Activated T-helper 1 cell treated with anti-CD3 and anti-CD28 coated beads, Interleukin-2, amount 50 U/mL, for 16 hours (primary cell): ENCODE results near the gene C1orf50.
"Not testable (repeated sequence)": the region's sequence is repeated elsewhere in the genome, so short reads cannot be mapped to it uniquely, and the experiment has no call there.

Experiments
- DNase-seq, 2 donors: peaks; one replicate each; pipeline ENCODE4 v3.0.0-alpha.2; 2020; ENCODE audit warnings: low read depth in 1 of 2, low spot score in 1 of 2

C1orf50 gene

GRCh38 chr1:42766741-42767509, at the start of gene C1orf50, which contains the start of gene P3H1:
C1orf50 (plus strand) TSS chr1:42767249; CDS start chr1:42767312, 63 bp downstream.
P3H1 (minus strand) TSS chr1:42767028; CDS start chr1:42766971, 57 bp downstream.
- peak; percentile 99 to 100 for DNase-seq

- no peak for DNase-seq
These were observed 46.2 kb upstream of the C1orf50 start for GRCh38 chr1:42720868-42721267.

- DNase-seq, result no peak
These were observed 45.1 kb upstream of the C1orf50 start for GRCh38 chr1:42721926-42722325.

DNA sequence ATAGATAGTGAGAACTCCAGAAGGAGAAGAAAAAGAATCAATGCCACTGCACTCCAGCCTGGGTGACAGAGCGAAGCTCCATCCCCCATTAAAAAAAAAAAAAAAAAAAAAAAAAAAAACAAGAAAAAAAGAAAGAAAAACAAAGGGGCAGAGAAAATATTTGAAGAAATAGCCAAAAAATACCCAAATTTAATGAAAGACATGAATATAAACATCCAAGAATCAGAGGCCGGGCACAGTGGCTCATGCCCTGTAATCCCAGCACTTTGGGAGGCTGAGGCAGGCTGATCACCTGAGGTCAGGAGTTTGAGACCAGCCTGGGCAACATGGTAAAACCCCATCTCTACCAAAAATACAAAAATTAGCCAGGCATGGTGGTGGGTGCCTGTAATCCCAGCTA, 44.6 kb upstream of the C1orf50 start:
- DNase-seq, result not testable (repeated sequence)

- DNase-seq, result no peak
These were observed 43.5 kb upstream of the C1orf50 start for GRCh38 chr1:42723511-42723910.

DNA sequence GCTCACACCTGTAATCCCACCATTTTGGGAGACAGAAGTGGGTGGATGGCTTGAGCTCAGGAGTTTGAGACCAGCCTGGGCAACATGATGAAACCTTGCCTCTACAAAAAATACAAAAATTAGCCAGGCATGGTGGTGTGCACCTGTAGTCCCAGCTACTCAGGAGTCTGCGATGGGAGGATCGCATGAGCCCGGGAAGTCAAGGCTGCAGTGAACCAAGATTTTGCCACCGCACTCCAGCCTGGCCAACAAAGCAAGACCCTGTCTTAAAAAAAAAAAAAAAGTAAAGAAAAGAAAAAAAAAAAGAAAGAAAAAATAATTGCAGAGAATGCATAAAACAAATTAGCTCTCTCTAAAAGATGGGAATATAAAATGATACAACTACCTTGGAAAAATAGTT, 41.2 kb upstream of the C1orf50 start:
- DNase-seq, result not testable (repeated sequence)

DNA sequence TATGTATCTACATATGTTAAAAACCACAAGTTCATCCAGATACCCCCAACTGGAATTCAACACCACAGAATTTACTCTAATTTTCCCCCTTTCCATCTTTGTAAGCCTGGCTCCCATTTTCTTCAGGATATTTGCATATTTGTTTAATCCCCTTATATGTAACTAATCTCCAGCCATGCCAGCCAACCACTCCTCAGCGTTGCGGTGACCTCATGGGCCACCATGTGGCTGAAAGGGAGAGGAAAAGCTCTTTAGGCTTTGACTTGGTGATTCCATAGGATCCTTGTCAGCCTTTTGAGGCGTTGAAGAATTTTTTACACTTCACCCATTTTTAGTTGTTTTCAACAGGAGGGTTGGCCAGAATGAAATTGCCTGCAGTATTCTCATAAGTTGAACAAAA, 37.0 kb upstream of the C1orf50 start:
- DNase-seq, result no peak

GRCh38 chr1:42730988-42731387, 36.1 kb upstream of the C1orf50 start:
- DNase-seq, result no peak

- no peak for DNase-seq
These were observed 35.5 kb upstream of the C1orf50 start for GRCh38 chr1:42731585-42731984.

DNA sequence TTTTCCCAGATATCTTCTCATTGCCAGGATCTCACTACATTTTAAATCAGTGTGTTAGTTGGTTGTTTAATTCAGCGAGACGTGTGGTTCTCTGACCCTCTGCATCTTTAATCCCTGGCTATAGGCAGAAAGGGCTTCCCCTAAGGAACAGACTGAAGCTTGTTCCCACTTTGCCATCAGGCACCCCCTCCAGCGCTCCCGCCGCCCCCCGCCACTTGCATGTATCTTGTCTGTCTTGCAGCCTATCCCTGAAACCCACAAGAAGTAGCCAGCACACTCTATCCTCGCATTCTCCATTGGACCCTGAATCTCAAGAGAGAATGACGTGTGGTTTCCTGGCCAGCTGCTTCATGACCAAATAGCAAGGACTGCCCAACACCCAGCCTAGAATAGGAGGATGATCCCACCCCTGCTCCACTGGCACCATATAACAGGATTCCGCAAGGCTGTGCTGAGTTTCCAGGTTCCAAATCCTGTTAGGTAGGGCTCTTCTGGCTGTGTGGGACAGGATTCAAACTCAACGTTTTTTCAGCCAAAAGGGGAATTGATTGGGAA, 34.8 kb upstream of the C1orf50 start:
- DNase-seq, result no peak

DNA sequence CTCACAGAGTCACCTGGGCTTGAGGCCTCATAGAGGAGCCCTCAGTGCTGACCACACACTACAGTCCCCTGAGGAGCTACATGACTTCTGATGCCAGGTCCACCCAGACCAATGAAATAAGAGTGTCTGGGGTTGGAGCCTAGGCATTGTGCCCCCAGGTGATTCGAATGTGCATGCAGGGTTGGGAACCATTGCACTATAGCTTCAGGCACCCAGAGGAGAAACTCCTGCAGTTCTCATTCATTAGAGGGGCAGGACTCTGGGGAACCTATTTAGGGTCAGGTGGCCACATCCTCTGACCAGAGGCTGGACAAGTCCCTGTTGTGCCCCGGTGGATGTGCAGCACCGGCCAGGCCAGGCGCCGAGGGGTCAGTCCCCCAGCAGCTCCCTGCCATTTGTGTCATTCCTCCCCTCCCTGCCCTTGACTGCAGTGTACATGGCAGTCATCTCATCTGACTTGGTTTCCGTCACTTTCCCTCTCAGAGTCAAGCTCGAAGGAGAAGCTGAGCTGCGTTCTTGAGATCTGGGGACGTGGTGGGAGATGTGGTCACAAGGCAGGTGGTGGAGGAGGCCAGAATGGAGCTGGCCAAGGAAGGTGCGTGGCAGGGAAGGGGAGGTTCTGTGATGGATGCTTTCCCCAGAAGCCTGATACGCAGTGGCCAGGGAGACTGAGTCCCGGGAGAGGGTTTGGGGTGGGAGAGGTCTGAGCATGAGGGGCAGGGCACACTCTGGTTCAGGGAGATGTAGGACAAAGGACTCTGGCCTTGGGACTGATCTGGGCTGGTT, 33.4 kb upstream of the C1orf50 start:
- DNase-seq, result no peak

DNA sequence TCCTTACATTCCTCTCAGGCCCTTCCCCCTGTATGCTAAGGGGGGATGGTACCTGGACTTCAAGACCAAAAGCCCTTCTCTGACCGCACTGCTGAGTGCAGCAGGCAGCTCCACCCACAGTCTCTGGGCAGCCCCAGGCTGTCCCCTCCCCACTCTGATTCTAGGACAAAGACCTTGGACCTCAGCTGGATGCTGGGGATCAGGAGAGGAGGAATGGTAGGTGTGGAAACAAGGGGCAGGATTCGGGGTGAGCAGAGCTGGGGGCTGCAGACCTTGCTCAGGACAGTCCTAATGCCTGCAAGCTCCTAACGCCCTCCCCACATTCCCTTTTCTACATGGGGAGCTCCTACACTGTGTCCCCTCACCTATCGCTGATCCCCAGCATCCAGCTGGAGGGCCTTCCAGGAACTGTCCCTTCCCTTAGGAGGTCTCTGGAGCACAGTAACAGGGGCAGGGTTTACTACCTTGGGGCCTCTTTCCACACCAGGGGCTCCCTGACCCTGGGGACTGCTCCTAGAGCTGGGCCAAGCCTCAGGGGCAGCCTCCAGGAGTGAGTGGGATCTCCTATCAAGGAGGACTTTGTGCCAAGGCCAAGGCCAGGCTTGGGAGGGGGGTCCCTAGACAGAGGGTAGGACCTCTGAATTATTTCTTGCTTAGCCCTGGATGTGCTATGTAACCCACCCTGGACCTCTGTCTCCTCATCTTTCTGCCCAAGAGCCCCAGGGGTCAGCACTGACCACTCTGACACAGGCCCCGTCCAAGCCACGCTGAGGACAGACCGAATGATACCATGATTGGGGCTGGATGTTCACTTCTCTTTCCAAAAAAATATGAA, 32.6 kb upstream of the C1orf50 start:
- DNase-seq, result no peak

GRCh38 chr1:42735056-42735455, 32.0 kb upstream of the C1orf50 start:
- no peak for DNase-seq

DNA sequence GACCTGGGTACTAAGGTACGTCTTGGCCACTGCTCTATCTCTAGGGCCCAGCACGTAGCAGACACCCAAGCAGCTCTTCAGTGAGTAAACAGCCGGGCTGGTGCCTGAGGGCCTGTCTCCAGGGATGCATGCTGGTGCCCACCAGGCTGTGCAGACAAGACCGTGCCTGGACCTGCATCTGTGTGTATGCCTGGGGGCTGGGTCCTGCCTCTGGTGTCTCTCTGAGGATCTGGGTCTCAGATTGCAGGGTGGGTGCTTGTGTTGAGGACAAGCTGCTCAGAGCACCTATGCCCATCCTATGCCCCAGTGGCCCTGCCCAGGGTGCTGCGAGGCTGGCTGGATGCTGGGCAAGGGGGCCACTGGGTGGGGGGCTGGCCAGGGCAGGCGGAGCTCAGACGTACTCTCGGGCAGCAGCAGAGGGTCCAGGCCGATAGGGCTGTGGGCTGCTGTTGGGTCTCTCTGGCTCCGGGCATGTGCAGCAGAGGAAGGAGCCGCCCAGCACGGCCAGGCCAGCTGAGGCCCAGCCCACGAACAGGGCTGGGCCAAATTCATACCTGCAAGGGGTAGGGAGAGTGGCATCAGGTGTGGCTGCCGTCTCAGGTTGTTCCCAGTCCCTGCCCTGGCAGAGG, 31.5 kb upstream of the C1orf50 start:
- DNase-seq, result no peak

GRCh38 chr1:42736152-42736551, 30.9 kb upstream of the C1orf50 start:
- DNase-seq, result no peak

GRCh38 chr1:42736571-42737200, 30.4 kb upstream of the C1orf50 start:
- DNase-seq, result no peak

GRCh38 chr1:42737257-42737656, 29.8 kb upstream of the C1orf50 start:
- no peak for DNase-seq

DNA sequence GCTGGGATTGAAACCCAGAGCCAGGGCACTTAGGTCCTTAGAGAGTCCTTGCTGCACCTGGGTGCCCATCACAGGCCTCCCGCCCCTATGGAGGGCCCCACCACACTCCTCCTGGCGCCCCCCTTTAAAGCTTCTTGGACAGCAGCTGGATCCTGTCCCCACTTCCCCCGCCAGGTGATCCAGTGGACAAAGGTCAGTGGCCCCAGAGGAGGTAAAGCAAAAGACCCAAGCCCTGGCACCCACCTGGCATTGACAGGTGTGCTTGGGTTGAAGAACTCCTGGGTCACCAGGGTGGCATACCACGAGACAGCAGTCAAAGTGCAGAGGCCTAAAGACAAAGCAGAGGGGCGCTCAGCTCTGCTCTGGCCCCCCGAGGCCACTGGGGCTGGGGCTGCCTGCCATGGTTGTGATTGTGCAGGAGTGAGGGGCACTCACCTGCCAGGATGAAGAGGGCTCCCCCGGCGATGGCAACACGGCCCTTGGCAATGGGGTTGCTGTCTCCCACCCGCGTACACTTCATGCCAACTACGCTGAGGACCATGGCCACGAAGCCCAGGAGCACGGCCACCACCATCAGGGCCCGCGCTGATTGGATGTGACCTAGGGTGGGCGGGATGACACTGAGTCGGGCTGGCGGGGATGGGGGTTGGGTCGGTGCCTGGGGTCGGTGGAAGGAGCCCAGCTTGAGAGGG, 28.9 kb upstream of the C1orf50 start:
- no peak for DNase-seq

DNA sequence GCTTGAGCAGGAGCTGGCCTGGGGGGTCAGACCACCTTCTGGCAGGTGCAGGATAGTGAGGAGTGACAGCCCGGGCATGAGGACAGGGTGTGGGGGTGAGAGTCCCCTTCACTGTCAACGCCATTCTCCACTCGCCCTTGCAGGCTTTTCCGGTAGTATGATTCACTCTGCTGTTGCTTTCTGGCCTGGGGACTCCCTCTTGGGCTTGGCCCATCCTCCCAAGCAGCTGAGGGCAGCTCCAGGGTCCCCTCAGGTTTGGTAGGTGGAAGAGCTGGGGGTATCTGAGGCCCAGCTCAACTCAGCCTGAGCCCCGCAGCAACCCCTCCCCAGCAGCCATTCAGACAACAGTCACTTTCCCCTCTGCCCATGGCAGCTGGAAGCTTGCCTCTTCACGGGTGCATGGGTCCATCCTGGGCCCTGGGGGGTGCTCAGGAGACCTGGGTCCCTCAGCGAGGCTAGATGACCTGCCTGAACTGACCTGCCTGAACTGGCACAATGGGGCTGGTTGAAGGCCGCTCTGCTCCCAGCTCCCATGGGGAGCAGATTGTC, 28.3 kb upstream of the C1orf50 start:
- no peak for DNase-seq
